GM20000 (cell line): ENCODE results near the gene RAD50.
A peak's percentile ranks its signal among the peaks of the same experiment; 100 is the strongest.

Experiments used
- DNase-seq: peaks from one replicate; pipeline ENCODE4 v3.0.0; 2012; ENCODE audit warnings: low spot score
- CTCF ChIP-seq: IDR thresholded peaks from 2 replicates; pipeline ENCODE4 v1.5.1; 2012; ENCODE audit warnings: mild to moderate bottlenecking, control low read depth; ENCODE audit errors: extremely low read depth, missing control alignments

Gene RAD50

DNA sequence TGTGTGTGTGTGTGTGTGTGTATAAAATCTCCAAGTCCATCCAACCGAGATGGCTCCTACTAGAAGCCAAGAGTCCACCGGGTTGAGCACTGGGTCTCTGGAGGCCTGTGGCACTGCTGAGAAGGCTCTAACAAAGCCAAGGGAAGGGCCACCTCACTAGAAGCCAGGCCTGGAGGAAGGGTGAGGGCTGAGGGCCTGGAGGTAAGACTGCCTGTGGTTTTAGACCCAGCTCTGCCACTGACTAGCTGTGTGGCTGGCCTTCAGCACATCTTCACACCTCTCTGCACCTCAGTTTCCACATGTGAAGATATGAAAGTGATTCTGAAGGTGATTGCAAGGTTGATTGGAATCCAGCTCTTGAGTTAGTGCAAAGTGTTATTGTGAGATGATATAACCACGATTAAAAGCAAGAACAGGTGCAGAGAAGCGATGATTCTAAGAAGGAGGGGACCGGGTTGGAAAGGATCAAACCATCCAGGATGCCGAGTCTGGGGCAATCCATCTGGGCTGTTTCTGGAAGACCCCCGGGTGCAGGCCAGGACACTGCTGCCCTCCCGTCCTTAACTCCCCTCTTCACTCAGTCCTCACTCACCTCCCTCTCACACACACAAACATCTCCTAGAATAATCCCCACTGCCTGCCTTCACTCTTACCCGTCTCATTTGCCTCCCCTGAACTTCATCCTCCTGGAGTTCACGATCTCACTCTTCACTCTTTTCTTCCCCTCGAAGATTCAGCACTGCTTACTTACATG, 119.3 kb downstream of the RAD50 start:
- DNase-seq, result no peak
- no peak for TF ChIP-seq CTCF

DNA sequence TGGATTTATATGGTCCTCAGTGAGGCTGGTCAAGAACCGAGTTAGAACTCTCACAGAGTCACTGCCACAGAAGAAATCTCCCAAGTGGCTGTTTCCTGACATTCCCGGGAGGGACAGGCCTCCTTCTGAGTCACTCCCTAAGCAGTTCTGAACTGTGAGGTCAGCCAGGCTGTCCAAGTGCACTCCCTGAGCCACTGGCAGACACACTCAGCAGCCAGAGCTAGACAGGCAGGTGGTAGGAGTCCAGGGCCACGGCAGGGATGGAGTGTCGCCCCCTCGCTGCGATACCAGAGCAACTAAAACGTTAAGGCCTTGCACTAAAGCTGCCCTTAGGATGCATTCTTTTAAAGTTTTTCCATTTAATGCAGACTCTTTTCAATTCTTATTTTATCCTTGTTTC, 120.4 kb downstream of the RAD50 start:
- DNase-seq, result no peak
- no peak for TF ChIP-seq CTCF

DNA sequence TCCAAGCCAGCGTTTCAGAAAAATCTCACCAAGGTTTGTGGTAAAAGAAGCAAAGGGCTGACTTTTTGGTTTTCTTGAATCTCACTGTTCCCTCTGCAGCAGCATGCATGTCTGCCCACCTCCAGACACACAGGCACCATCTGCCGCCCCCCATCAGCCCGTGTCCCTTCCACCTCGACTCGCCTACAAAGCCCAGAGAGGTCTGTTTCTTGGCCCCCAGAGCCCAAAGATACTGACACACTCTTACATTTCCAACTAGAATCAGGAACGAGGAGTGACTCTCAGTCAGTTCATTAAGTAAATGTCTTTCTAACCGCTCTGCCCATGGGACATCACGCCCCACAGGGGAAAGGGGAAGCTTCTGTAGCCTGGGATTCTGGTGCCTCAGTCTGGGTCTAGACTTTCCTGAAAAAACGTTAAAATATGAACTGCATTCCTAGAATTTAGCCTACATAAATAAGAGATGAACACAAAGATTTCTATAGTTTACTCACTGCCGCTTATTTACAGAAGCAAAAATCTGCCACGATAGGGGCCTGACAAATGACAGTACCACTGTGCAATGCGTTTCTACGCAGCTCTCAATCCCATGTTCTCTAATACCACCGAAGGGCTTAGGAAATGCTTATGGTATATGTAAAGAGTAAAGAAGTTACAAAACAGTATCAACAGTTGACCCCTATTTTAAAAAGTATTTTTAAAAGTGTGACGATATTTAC, 121.1 kb downstream of the RAD50 start:
- no peak for DNase-seq
- TF ChIP-seq CTCF, result no peak

DNA sequence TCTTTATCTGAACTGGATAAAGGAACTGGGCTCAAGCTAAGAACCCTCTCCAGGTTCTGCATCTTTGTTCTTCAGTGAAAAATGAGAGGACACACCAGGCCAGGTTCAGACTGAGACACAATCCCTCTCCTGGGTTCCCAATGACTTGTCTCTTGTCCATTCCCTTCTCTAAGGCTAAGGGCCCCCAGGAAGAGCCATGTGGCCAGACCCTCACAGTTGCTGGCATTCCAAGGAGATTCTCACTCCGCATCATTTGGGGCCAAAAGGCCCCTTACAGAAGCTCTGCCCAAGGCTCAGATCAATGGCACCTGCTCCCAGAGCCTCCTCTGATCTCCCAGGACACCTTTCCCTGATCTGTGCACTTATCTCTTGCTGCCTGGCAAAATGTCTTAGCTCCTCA, 122.0 kb downstream of the RAD50 start:
- no peak for TF ChIP-seq CTCF
- peak; percentile 0 for DNase-seq

- no peak for TF ChIP-seq CTCF
Observed at GRCh38 chr5:132679166-132679565, 122.4 kb downstream of the RAD50 start.

GRCh38 chr5:132679717-132680380, 123.1 kb downstream of the RAD50 start:
- no peak for DNase-seq
- TF ChIP-seq CTCF, result no peak

More at GRCh38 chr5:132679166-132679565, 122.4 kb downstream of the RAD50 start:
- DNase-seq, result peak; percentile 0
